GM23338 (cell line): ENCODE results near the gene WWOX. TPM values are rescaled to one million over a fixed set of nuclear protein-coding genes. Genes with fewer than 3 reads are reported as not detected.

ENCODE experiments used
- ATAC-seq: fragments of 200-7000 bp; cut with Tn5 transposase; 3 replicates; pipeline ENCODE4 v1.9.1; 2020
- DNase-seq: peaks from one replicate; pipeline ENCODE4 v3.0.0-alpha.2; 2015; ENCODE audit warnings: low spot score
- H2AFZ ChIP-seq: fragments of 200-600 bp; sonication (generic); 2 replicates; pipeline ENCODE4 v1.8.0; 2016; ENCODE audit warnings: antibody characterized with exemption, mild to moderate bottlenecking, moderate library complexity
- H3F3A ChIP-seq: fragments of 200-600 bp; sonication (generic); replicated peaks from 2 replicates; pipeline ENCODE4 v1.8.0; 2017; ENCODE audit warnings: antibody characterized with exemption, mixed run types, low read depth
- H3K27ac ChIP-seq: fragments of 200-600 bp; sonication (generic); 2 replicates; pipeline ENCODE4 v1.6.1; 2016; ENCODE audit warnings: low read depth
- H3K27me3 ChIP-seq: fragments of 200-600 bp; sonication (generic); 2 replicates; pipeline ENCODE4 v1.8.0; 2016; ENCODE audit warnings: mild to moderate bottlenecking, mixed run types, moderate library complexity; ENCODE audit not compliant: insufficient read depth
- H3K36me3 ChIP-seq: fragments of 200-600 bp; sonication (generic); 2 replicates; pipeline ENCODE4 v1.8.0; 2016; ENCODE audit warnings: mild to moderate bottlenecking; ENCODE audit not compliant: insufficient read depth
- H3K4me1 ChIP-seq: fragments of 200-600 bp; sonication (generic); 2 replicates; pipeline ENCODE4 v1.8.0; 2016; ENCODE audit warnings: mild to moderate bottlenecking, moderate library complexity; ENCODE audit not compliant: insufficient read depth
- H3K4me2 ChIP-seq: fragments of 200-600 bp; sonication (generic); 2 replicates; pipeline ENCODE4 v1.7.1; 2017; ENCODE audit warnings: mixed run types
- H3K4me3 ChIP-seq: fragments of 200-600 bp; sonication (generic); 2 replicates; pipeline ENCODE4 v1.6.1; 2016; ENCODE audit warnings: mixed run types
- H3K79me2 ChIP-seq: fragments of 200-600 bp; sonication (generic); replicated peaks from 2 replicates; pipeline ENCODE4 v1.8.0; 2017; ENCODE audit warnings: mild to moderate bottlenecking; ENCODE audit not compliant: insufficient read depth
- H3K9me2 ChIP-seq: fragments of 200-600 bp; sonication (generic); 2 replicates; pipeline ENCODE4 v1.8.0; 2017; ENCODE audit not compliant: insufficient read depth
- H4K20me1 ChIP-seq: fragments of 200-600 bp; sonication (generic); replicated peaks from 2 replicates; pipeline ENCODE4 v1.8.0; 2017; ENCODE audit warnings: mild to moderate bottlenecking; ENCODE audit not compliant: insufficient read depth
- H3K27ac Mint-ChIP-seq: 2 replicates; pipeline ENCODE4 v1.8.0; 2020; ENCODE audit warnings: inconsistent platforms, mild to moderate bottlenecking, moderate library complexity, mixed read lengths
- H3K27me3 Mint-ChIP-seq: 3 replicates; pipeline ENCODE4 v1.8.0; 2022; ENCODE audit warnings: low read depth, mild to moderate bottlenecking, moderate library complexity, mixed read lengths, inconsistent platforms; ENCODE audit not compliant: insufficient read depth, poor library complexity
- H3K36me3 Mint-ChIP-seq: 3 replicates; pipeline ENCODE4 v1.8.0; 2021; ENCODE audit warnings: low read depth, mild to moderate bottlenecking, inconsistent platforms, moderate library complexity, mixed read lengths
- H3K4me1 Mint-ChIP-seq: 3 replicates; pipeline ENCODE4 v1.8.0; 2020; ENCODE audit warnings: mild to moderate bottlenecking, inconsistent platforms, mixed read lengths
- H3K4me3 Mint-ChIP-seq: 3 replicates; pipeline ENCODE4 v1.8.0; 2021; ENCODE audit warnings: moderate library complexity, mild to moderate bottlenecking, inconsistent platforms, mixed read lengths
- H3K9me3 Mint-ChIP-seq: 3 replicates; pipeline ENCODE4 v1.8.0; 2020; ENCODE audit warnings: moderate library complexity, mild to moderate bottlenecking, inconsistent platforms, mixed read lengths
- CREB1 ChIP-seq: fragments of 250-450 bp; sonication (Bioruptor Pico); IDR thresholded peaks from 2 replicates; pipeline ENCODE4 v1.5.0; 2020; ENCODE audit warnings: low read depth, mild to moderate bottlenecking, moderate library complexity
- EZH2 ChIP-seq: fragments of 200-600 bp; sonication (generic); IDR thresholded peaks from one replicate; pipeline ENCODE4 v1.8.0; 2017; ENCODE audit warnings: antibody characterized with exemption, mild to moderate bottlenecking, low read depth; ENCODE audit not compliant: unreplicated experiment
- EZH2phosphoT487 ChIP-seq: fragments of 200-600 bp; sonication (generic); IDR thresholded peaks from one replicate; pipeline ENCODE4 v1.8.1; 2018; ENCODE audit warnings: antibody characterized with exemption; ENCODE audit not compliant: unreplicated experiment
- JUNB ChIP-seq: IDR thresholded peaks from one replicate; pipeline ENCODE4 v1.6.1; 2016; ENCODE audit warnings: antibody characterized with exemption; ENCODE audit not compliant: unreplicated experiment
- NANOG ChIP-seq: IDR thresholded peaks from 2 replicates; pipeline ENCODE4 v1.6.1; 2016; ENCODE audit warnings: antibody characterized with exemption, borderline replicate concordance
- POLR2AphosphoS5 ChIP-seq: IDR thresholded peaks from 2 replicates; pipeline ENCODE4 v1.6.1; 2016; ENCODE audit warnings: antibody characterized with exemption, low read depth
- STAT1 ChIP-seq: IDR thresholded peaks from one replicate; pipeline ENCODE4 v1.6.1; 2016; ENCODE audit warnings: antibody characterized with exemption; ENCODE audit not compliant: unreplicated experiment
- ZNF114 ChIP-seq: fragments of 250-450 bp; sonication (Bioruptor Pico); IDR thresholded peaks from 2 replicates; pipeline ENCODE4 v1.5.0; 2020; ENCODE audit warnings: mild to moderate bottlenecking, moderate library complexity
- ZNF331 ChIP-seq: fragments of 250-450 bp; sonication (Bioruptor Pico); IDR thresholded peaks from 2 replicates; pipeline ENCODE4 v1.5.0; 2020; ENCODE audit warnings: low read depth, mild to moderate bottlenecking, moderate library complexity
- polyA plus RNA-seq: library from polyadenylated mRNA; unstranded; fragments of >200 nt; fragmentation: Nextera tagmentation; extraction: Ambion mirVana; gene quantifications from 2 replicates; pipeline ENCODE4 v1.2.1, GENCODE V29; 2016
- total RNA-seq: library from RNA; depleted of rRNA; stranded (reverse); fragments of >200 nt; shearing (Covaris generic); gene quantifications from 2 replicates; pipeline ENCODE4 v1.2.3, GENCODE V29; 2014
- TF ChIP-seq, protein P1 (sequence below): IDR thresholded peaks from one replicate; pipeline ENCODE4 v1.6.1; 2018; ENCODE audit warnings: antibody characterized with exemption; ENCODE audit not compliant: unreplicated experiment
- TF ChIP-seq, protein P2 (sequence below): fragments of 250-450 bp; sonication (Bioruptor Pico); IDR thresholded peaks from 2 replicates; pipeline ENCODE4 v1.5.0; 2020; ENCODE audit warnings: mild to moderate bottlenecking, moderate library complexity
- TF ChIP-seq, protein P3 (sequence below), 2 experiments: fragments of 200-600 bp in 1 of 2; sonication (generic) in 1 of 2; conservative IDR thresholded peaks; 2 replicates each; pipeline versions ENCODE4 v1.5.1 to v1.6.1; 2016 to 2017; ENCODE audit warnings: antibody characterized with exemption in 2 of 2, low read depth in 2 of 2, mild to moderate bottlenecking in 2 of 2, moderate library complexity in 1 of 2

WWOX gene
- total and polyA plus RNA-seq, 2 experiments from 2014 or later, result 10.0 to 19.3 TPM

DNA sequence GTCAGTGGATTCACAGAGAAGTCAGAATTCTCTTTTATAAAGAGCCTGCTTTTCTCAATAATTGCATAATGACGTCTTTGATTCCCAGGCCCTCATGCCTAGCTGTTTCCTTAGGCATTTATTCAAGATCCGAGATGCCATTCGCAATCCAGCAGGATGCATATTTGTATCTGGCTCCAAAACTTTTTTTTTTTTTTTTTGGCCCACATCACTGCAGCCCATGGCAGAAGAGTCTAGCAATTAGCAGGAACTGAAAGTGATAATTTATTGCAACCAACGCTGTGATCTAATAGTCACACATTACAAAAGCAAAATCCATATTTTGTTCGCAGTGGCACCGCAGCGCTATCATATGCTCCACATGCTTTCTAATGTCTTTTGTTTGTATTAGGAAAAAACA lies 997.7 kb downstream of the WWOX start:
- Mint-ChIP-seq H3K4me3 (no peak overlapping the region), H3K27ac (no peak overlapping the region), H3K9me3 (no peaks in the 10 kb centered on the region), H3K27me3 (no peaks in the 10 kb centered on the region), H3K4me1 (peaks cover 39% of the 10 kb centered on the region), H3K36me3 (no peaks in the 10 kb centered on the region)
- H3K27ac ChIP-seq, result no peak overlapping the region
- H3K4me2 ChIP-seq, result no peak overlapping the region
- no peaks in the 10 kb centered on the region for H3K27me3 ChIP-seq
- H2AFZ ChIP-seq, result no peak overlapping the region
- H3K36me3 ChIP-seq, result no peaks in the 10 kb centered on the region
- DNase-seq, result no peak
- no peaks in the 10 kb centered on the region for H3K79me2 ChIP-seq
- H3F3A ChIP-seq, result no peaks in the 10 kb centered on the region
- peaks cover 26% of the 10 kb centered on the region for H3K4me1 ChIP-seq
- no peak for ATAC-seq
- peaks cover under 1% of the 10 kb centered on the region; the same call in 1 of the 2 replicates for H3K9me2 ChIP-seq
- TF ChIP-seq CREB1 (no peak), EZH2 (no peak), STAT1 (no peak), ZNF331 (CRISPR knock-in tag) (no peak), JUNB (no peak), EZH2phosphoT487 (no peak), POLR2AphosphoS5 (no peak), NANOG (no peak), ZNF114 (CRISPR knock-in tag) (no peak)
- TF ChIP-seq, protein P1, sequence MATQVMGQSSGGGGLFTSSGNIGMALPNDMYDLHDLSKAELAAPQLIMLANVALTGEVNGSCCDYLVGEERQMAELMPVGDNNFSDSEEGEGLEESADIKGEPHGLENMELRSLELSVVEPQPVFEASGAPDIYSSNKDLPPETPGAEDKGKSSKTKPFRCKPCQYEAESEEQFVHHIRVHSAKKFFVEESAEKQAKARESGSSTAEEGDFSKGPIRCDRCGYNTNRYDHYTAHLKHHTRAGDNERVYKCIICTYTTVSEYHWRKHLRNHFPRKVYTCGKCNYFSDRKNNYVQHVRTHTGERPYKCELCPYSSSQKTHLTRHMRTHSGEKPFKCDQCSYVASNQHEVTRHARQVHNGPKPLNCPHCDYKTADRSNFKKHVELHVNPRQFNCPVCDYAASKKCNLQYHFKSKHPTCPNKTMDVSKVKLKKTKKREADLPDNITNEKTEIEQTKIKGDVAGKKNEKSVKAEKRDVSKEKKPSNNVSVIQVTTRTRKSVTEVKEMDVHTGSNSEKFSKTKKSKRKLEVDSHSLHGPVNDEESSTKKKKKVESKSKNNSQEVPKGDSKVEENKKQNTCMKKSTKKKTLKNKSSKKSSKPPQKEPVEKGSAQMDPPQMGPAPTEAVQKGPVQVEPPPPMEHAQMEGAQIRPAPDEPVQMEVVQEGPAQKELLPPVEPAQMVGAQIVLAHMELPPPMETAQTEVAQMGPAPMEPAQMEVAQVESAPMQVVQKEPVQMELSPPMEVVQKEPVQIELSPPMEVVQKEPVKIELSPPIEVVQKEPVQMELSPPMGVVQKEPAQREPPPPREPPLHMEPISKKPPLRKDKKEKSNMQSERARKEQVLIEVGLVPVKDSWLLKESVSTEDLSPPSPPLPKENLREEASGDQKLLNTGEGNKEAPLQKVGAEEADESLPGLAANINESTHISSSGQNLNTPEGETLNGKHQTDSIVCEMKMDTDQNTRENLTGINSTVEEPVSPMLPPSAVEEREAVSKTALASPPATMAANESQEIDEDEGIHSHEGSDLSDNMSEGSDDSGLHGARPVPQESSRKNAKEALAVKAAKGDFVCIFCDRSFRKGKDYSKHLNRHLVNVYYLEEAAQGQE, result no peak
- TF ChIP-seq, protein P2, sequence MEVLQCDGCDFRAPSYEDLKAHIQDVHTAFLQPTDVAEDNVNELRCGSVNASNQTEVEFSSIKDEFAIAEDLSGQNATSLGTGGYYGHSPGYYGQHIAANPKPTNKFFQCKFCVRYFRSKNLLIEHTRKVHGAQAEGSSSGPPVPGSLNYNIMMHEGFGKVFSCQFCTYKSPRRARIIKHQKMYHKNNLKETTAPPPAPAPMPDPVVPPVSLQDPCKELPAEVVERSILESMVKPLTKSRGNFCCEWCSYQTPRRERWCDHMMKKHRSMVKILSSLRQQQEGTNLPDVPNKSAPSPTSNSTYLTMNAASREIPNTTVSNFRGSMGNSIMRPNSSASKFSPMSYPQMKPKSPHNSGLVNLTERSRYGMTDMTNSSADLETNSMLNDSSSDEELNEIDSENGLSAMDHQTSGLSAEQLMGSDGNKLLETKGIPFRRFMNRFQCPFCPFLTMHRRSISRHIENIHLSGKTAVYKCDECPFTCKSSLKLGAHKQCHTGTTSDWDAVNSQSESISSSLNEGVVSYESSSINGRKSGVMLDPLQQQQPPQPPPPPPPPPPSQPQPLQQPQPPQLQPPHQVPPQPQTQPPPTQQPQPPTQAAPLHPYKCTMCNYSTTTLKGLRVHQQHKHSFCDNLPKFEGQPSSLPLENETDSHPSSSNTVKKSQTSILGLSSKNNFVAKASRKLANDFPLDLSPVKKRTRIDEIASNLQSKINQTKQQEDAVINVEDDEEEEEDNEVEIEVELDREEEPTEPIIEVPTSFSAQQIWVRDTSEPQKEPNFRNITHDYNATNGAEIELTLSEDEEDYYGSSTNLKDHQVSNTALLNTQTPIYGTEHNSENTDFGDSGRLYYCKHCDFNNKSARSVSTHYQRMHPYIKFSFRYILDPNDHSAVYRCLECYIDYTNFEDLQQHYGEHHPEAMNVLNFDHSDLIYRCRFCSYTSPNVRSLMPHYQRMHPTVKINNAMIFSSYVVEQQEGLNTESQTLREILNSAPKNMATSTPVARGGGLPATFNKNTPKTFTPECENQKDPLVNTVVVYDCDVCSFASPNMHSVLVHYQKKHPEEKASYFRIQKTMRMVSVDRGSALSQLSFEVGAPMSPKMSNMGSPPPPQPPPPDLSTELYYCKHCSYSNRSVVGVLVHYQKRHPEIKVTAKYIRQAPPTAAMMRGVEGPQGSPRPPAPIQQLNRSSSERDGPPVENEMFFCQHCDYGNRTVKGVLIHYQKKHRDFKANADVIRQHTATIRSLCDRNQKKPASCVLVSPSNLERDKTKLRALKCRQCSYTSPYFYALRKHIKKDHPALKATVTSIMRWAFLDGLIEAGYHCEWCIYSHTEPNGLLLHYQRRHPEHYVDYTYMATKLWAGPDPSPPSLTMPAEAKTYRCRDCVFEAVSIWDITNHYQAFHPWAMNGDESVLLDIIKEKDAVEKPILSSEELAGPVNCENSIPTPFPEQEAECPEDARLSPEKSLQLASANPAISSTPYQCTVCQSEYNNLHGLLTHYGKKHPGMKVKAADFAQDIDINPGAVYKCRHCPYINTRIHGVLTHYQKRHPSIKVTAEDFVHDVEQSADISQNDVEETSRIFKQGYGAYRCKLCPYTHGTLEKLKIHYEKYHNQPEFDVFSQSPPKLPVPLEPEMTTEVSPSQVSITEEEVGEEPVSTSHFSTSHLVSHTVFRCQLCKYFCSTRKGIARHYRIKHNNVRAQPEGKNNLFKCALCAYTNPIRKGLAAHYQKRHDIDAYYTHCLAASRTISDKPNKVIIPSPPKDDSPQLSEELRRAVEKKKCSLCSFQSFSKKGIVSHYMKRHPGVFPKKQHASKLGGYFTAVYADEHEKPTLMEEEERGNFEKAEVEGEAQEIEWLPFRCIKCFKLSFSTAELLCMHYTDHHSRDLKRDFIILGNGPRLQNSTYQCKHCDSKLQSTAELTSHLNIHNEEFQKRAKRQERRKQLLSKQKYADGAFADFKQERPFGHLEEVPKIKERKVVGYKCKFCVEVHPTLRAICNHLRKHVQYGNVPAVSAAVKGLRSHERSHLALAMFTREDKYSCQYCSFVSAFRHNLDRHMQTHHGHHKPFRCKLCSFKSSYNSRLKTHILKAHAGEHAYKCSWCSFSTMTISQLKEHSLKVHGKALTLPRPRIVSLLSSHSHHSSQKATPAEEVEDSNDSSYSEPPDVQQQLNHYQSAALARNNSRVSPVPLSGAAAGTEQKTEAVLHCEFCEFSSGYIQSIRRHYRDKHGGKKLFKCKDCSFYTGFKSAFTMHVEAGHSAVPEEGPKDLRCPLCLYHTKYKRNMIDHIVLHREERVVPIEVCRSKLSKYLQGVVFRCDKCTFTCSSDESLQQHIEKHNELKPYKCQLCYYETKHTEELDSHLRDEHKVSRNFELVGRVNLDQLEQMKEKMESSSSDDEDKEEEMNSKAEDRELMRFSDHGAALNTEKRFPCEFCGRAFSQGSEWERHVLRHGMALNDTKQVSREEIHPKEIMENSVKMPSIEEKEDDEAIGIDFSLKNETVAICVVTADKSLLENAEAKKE (CRISPR knock-in tag), result no peak
- TF ChIP-seq, protein P3, sequence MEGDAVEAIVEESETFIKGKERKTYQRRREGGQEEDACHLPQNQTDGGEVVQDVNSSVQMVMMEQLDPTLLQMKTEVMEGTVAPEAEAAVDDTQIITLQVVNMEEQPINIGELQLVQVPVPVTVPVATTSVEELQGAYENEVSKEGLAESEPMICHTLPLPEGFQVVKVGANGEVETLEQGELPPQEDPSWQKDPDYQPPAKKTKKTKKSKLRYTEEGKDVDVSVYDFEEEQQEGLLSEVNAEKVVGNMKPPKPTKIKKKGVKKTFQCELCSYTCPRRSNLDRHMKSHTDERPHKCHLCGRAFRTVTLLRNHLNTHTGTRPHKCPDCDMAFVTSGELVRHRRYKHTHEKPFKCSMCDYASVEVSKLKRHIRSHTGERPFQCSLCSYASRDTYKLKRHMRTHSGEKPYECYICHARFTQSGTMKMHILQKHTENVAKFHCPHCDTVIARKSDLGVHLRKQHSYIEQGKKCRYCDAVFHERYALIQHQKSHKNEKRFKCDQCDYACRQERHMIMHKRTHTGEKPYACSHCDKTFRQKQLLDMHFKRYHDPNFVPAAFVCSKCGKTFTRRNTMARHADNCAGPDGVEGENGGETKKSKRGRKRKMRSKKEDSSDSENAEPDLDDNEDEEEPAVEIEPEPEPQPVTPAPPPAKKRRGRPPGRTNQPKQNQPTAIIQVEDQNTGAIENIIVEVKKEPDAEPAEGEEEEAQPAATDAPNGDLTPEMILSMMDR (conservative IDR thresholded peaks at IDR 0.05; ENCODE audit: low read depth in 2 of 2), result no peak
- no peak overlapping the region for H3K4me3 ChIP-seq
- no peaks in the 10 kb centered on the region for H4K20me1 ChIP-seq
